OCI-M1 (cell line): ENCODE measurements around the gene ASAP3.
"Not testable (repeated sequence)": the region's sequence is repeated elsewhere in the genome, so short reads cannot be mapped to it uniquely, and the experiment has no call there.

Experiments
- DNase-seq: peaks from one replicate; lab custom pipeline; 2025; lab: John Stamatoyannopoulos, UW

Gene ASAP3

GRCh38 chr1:23514111-23514679 lies 30.2 kb upstream of the ASAP3 start:
- DNase-seq, result no peak

DNA sequence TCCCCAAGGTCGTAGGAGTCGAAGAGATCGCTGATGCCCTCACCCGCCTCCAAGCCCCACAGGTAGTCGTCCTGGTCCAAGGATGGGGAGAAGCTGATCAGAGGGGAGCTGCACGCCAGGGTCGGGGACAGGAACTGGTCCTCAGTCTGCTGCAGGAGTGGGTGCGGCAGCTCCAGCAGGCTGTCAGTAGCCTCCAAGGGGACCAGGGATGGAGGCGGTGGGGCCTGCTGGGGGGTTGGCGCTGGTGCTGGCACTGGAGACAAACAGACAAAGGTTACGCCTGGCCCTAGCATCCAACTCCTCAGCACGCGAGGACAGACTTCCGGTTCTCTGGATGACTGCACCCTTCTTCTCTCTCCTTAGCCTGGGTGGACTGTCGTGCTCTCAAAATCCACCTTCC lies 25.9 kb upstream of the ASAP3 start:
- no peak for DNase-seq

GRCh38 chr1:23506376-23507107 lies 22.6 kb upstream of the ASAP3 start:
- no peak for DNase-seq

DNA sequence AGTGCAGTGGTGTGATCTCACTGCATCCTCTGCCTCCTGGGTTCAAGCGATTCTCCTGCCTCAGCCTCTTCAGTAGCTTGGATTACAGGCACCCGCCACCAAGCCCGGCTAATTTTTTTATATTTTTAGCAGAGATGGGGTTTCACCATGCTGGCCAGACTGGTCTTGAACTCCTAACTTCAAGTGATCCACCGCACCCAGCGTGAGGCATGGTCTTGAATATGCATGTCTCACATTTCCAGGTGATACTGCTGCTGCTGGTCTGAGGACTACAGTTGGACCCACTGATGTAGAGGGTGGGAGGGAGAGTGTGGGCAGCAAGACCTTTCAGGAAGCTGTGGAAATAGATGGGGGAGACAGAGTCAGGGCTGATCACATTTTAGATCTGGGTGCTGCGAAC lies 21.9 kb upstream of the ASAP3 start:
- DNase-seq, result no peak

GRCh38 chr1:23504156-23504555 lies 20.2 kb upstream of the ASAP3 start:
- DNase-seq, result not testable (repeated sequence)

- DNase-seq, result no peak
Observed at GRCh38 chr1:23502951-23503350, 19.0 kb upstream of the ASAP3 start.

- no peak for DNase-seq
Observed at GRCh38 chr1:23500466-23500865, 16.5 kb upstream of the ASAP3 start.

DNA sequence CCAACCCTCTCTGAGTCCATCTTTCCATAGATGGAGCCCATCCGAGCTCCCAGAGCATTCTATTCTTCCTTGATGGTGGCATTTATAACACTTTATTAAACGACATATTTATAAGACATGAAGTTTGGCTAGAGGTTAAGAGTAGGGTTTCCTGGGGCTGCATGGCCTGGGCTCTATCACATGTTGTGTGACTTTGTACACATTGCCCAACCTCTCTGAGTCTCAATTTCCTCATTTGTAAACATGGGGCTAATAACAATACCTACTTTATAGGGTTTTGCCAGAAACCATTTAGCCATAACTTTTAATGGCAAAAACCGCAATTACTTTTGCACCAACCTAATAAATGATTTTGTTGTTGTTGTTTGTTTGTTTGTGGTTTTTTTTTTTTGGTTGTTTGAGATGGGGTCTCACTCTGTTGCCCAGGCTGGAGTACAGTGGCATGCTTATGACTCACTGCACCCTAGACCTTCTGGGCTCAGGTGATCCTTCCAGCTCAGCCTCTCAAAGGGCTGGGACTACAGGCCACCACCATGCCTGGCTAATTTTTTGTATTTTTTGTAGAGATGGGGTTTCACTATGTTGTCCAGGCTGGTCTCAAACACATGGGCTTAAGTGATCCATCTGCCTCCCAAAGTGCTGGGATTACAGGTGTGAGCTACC lies 13.9 kb upstream of the ASAP3 start:
- no peak for DNase-seq

DNA sequence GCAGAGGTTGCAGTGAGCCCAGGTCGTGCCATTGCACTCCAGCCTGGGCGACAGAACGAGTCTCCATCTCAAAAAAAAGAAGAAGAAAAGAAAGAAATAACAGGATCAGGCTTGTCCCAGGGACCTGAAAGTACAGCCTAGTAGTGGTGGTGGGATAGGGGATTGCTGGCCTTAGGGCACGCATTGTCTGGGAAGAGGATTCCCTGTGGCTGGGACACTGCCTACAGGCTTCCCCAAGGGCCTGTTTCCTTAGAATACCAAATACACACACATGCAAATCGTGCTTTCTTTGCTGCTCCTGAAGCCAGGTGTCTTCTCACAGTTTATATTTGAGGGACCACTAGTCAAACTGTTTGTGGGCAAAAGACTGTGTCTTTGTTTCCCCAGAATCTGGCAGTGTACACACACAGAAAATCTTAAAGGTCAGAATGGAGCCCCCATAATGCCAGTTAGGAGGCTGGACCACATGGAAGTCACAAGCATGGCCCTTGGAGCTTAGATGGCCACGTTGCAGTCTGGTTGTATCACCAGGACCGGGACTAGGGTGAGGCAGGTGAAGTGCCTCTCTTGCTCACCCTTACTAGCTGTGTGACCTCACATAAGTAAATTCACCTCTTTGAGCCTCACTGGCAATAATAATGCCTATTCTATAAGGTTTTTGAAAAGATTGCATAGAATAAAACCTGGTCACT lies 12.7 kb upstream of the ASAP3 start:
- no peak for DNase-seq

GRCh38 chr1:23494836-23495235 lies 10.9 kb upstream of the ASAP3 start:
- not testable (repeated sequence) for DNase-seq

DNA sequence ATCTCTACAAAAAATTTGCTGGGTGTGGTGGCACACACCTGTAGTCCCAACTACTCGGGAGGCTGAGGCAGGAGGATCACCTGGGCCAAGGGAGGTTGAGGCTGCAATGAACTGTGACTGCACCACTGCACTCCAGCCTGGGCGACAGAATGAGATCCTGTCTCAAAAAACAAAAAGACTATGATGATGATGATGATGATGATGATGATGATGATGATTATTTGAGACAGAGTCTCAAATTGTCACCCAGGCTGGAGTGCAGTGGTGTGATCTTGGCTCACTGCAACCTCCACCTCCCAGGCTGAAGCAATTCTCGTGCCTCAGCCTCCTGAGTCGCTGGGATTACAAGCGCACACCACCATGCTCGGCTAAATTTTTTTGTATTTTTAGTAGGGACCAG lies 8.8 kb upstream of the ASAP3 start:
- not testable (repeated sequence) for DNase-seq

DNA sequence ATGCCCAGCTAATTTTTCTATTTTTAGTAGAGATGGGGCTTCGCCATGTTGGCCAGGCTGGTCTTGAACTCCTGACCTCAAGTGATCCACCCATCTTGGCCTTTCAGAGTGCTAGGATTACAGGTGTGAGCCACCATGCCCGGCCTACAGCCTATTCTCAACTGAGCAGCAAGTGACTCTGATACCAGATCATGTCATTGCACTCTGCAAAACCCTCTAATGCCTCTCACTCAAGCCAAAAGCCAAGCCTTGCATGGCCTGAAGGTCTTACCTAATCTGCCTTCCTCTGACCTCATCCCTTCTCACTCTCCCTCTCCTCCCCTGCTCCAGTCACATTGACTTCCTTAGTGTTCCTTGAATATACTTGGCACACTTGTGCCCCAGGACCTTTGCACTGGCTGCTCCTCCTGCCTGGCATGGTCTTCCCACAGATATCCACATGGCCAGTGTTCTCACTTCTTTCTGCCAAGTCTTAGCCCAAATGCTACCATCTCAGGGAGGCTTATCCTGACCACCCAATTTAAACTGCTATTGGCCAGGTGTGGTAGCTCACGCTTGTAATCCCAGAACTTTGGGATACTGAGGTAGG lies 8.2 kb upstream of the ASAP3 start:
- no peak for DNase-seq

DNA sequence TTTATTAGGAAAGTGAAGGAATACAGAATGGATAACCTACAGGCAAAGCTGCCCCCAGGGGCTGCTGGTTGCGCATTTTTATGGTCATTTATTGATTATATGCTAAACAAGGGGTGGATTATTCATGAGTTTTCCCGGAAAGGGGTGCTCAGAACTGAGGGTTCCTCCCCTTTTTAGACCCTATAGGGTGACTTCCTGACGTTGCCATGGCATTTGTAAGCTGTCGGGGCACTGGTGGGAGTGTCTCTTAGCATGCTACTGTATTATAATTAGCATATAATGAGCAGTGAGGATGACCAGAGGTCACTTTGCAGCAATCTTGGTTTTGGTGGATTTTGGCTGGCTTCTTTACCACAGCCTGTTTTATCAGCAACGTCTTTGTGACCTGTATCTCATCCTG lies 5.9 kb upstream of the ASAP3 start:
- DNase-seq, result peak; percentile 15

DNA sequence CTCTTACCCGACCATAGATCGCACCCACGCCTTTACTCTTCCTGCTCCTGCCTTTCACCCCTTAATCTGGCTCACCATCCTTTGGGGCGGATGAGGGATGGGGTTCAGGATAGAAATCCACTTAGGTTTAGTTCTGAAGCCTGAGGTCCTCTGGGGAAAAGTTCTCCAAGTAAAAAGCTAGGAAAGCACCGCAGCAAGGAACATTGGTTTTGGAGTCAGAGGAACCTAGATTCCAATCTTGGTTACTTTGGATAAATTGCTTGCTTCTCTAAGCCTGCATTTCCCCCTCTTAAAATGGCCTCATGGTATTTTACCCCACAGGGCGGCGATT lies 988 bp upstream of the ASAP3 start:
- no peak for DNase-seq

DNA sequence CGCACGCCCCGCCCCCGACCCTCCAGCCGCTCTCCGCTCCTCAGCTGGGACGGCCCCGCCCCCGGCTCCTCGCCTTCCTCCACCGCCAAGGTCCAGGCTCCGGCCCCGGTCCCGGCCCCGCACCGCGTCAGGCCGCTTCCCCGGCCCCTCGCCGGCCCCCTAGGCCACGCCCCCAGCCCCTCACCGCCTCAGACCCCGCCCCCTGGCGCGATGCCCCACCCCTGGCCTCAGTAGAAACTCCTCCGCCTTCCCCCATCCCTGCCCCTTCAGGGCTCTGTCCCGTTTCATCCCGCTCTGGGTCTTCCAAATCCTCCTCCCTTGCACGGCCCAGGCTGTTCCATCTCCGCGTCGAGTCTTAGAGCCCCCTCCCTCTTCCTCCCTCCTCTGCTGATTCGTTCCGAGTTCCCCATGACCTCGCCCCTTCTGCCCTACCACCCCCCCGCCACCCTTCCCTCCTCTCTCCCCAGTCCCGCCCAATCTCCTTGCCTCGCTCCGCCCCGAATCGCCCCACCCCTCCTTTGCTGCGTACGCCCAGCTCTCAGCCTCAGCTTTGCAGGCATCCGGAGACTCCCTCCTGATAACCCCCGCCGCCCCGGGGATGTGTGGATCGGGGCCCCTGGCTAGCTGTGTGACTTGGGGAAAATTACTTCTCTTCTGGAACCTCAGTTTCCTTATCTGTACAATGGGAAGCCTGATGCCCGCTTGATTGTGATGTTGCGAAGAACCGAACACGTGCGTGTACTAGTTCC lies 448 bp upstream of the ASAP3 start:
- DNase-seq, result peak; percentile 91

DNA sequence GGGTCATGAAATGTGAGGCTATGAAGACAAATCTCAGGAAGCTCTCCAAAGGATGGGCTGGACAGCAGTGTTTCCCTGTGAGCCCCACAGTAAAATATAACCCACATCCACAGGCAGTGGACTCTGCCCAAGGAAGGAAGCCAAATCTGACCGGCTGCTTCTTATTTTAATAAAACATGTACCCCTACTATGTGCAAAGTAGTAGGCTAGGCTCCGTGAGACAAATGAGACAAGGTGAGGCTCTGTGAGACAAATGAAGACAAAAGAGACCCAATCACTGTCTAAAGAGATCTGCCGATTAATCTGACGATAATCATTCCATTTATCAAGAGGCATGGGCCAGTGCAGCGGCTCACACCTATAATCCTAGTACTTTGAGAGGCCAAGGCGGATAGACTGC lies 2.1 kb downstream of the ASAP3 start:
- DNase-seq, result no peak

- DNase-seq, result no peak
Observed at GRCh38 chr1:23481026-23481597, 2.9 kb downstream of the ASAP3 start.

GRCh38 chr1:23480187-23481025 lies 3.6 kb downstream of the ASAP3 start:
- DNase-seq, result no peak

DNA sequence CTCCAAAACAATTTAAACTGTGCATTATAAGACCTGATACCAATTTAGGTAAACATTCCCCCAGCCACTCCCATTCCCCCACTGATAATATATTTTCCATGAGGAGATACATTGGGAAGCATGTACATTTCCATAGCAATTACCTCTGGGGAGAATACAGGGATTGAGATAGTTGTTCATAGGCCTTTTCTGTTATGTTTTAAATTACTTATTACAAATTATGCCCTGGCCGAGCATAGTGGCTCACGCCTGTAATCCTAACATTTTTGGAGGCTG lies 4.4 kb downstream of the ASAP3 start:
- no peak for DNase-seq

DNA sequence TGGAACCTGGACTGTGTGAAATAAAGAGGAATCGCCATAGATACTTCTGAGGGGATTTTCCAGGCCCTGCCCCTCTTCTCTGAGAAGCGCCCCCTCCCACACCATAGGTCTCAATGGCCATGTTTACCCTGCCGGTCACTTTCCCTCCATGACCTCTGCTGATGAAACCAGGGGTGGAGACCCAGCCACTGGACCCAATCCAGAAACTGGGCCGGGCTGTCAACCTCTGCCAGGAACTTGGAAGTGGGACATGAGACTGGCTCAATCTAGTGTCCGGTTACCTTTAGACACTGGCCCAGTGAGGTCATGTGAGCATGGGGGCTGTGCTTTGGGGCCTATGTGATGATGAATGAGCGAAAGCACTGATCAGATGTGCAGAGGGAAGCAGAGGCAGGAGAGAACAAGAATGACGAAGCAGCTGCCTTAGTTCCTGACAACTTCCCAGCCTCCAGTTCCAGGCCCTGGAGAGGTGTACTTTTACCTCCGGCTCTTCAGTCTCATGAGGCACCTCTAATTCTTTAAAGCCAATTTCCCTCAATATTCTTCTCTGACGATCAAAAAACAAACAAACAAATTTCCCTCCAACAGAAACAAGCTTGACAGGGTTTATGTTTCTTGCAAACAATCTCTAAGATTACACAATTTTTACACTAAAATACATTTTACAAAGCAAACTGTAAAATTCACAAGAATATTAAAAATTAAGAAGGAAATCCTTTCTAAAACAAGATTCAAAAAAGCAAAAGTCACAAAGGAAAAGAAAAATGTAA lies 4.9 kb downstream of the ASAP3 start:
- peak; percentile 47 for DNase-seq
